GM12872 (cell line): ENCODE measurements around the gene CALML6.

Experiments
- CTCF ChIP-seq: IDR thresholded peaks from 3 replicates; pipeline ENCODE4 v1.5.1; 2011; ENCODE audit warnings: low read depth, mild to moderate bottlenecking, low read length, moderate library complexity; ENCODE audit not compliant: insufficient read depth

The CALML6 gene

GRCh38 chr1:1889090-1889750 is 25.8 kb upstream of the CALML6 start:
- TF ChIP-seq CTCF, result no peak

- TF ChIP-seq CTCF, result no peak
Measured at GRCh38 chr1:1889847-1890505, 25.1 kb upstream of the CALML6 start.

- no peak for TF ChIP-seq CTCF
Measured at GRCh38 chr1:1890506-1891348, 24.3 kb upstream of the CALML6 start, which contains the start of gene GNB1. GNB1 (minus strand) TSS chr1:1891087; CDS start chr1:1825453, 65,634 bp downstream.

- no peak for TF ChIP-seq CTCF
Measured at GRCh38 chr1:1891349-1892078, 23.5 kb upstream of the CALML6 start.

GRCh38 chr1:1892079-1892762 is 22.8 kb upstream of the CALML6 start:
- TF ChIP-seq CTCF, result no peak

GRCh38 chr1:1892763-1893120 is 22.3 kb upstream of the CALML6 start:
- no peak for TF ChIP-seq CTCF
